Left renal pelvis (tissue), 4 donors: ENCODE data around the gene MLF2. TPM values are rescaled to one million over a fixed set of nuclear protein-coding genes. Genes with fewer than 3 reads are reported as not detected.

ENCODE experiments used
- DNase-seq, 4 donors: peaks; one replicate each; pipeline ENCODE4 v3.0.0-alpha.2; 2013; ENCODE audit warnings: low read depth in 4 of 4, low spot score in 3 of 4
- polyA plus RNA-seq, 4 donors: library from polyadenylated mRNA; unstranded; fragments of 120-200 nt; gene quantifications; one replicate each; pipeline ENCODE4 v1.2.1, GENCODE V29; 2013; ENCODE audit not compliant: insufficient read length in 4 of 4

MLF2 gene
- polyA plus RNA-seq, 4 donors: 156 to 226 (median 194) TPM

DNA sequence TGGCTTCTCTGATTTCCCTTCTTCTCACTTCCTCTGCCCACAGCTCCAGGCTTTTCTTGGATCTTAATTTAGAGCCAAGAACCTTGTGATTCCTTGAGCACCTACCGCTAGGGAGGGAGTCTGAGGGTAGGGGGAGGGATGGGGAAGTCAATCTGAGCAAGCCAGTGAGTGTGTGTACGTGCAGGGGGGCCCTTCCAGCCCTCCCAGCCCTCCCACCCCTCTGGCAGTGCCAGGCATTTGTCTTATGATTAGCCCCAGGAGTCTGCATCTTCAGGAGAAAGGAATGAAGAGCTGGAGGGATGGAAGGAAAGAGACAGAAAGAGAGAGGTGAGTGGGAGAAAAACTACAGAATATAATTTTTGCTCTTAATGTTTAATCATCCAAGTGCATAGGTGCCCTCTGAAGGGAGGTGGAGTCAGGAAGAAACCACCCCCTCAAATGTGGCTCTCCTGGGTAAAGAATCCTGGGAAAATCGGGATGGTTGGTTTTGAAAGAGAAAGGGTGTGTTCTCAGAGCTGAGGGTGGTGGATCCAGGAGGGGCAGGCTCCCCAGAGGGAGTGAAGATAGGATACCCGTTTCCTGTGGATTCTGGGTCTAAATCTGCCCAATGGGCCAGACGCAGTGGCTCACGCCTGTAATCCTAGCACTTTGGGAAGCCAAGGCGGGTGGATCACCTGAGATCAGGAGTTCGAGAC, 54.4 kb downstream of the MLF2 start:
- DNase-seq: no peak

Other genes with a start within 250 kb of the MLF2 start
- gene GAPDH, start 218.6 kb downstream of the MLF2 start, polyA plus RNA-seq: 1,000 to 10,000 TPM; 1,094 to 2,101 (median 1,851) TPM
- gene IFFO1, start 197.1 kb downstream of the MLF2 start, polyA plus RNA-seq: 10 to 100 TPM; 11.8 to 23.9 (median 17.7) TPM
- 10 to 100 TPM; 19.7 to 36.1 (median 26.3) TPM for gene NOP2, start 184.8 kb downstream of the MLF2 start, polyA plus RNA-seq
- gene CHD4, start 145.8 kb downstream of the MLF2 start, polyA plus RNA-seq: 100 to 1,000 TPM; 176 to 296 (median 281) TPM
- 1 to 10 TPM; 1.1 to 2.2 (median 1.4) TPM for gene LPAR5, start 117.2 kb downstream of the MLF2 start, polyA plus RNA-seq
- 1 to 10 TPM; 3.1 to 6.8 (median 3.9) TPM for gene ACRBP, start 105.7 kb downstream of the MLF2 start, polyA plus RNA-seq
- gene ING4, start 90.0 kb downstream of the MLF2 start, polyA plus RNA-seq: 100 to 1,000 TPM in 3 of 4 donors, 10 to 100 TPM in 1; 96.8 to 126 (median 114) TPM
- 10 to 100 TPM; 75.0 to 94.3 (median 87.7) TPM for gene ZNF384, start 63.8 kb downstream of the MLF2 start, polyA plus RNA-seq
- 10 to 100 TPM; 10.4 to 16.3 (median 14.3) TPM for gene PIANP, start 52.3 kb downstream of the MLF2 start, polyA plus RNA-seq
- 10 to 100 TPM; 57.7 to 68.9 (median 66.8) TPM for gene COPS7A, start 29.1 kb downstream of the MLF2 start, polyA plus RNA-seq
- 100 to 1,000 TPM; 503 to 684 (median 585) TPM for gene PTMS, start 13.2 kb upstream of the MLF2 start, polyA plus RNA-seq
- gene LAG3, start 19.4 kb upstream of the MLF2 start, polyA plus RNA-seq: 1 to 10 TPM in 2 of 4 donors, under 1 TPM in 2; 0.89 to 6.2 (median 2.1) TPM
- gene CD4, start 36.4 kb upstream of the MLF2 start, polyA plus RNA-seq: 10 to 100 TPM; 18.7 to 31.0 (median 26.5) TPM
- 10 to 100 TPM; 26.1 to 31.5 (median 29.5) TPM for gene GPR162, start 68.7 kb upstream of the MLF2 start, polyA plus RNA-seq
- gene P3H3, start 75.3 kb upstream of the MLF2 start, polyA plus RNA-seq: 10 to 100 TPM; 27.5 to 80.9 (median 33.6) TPM
- 10 to 100 TPM in 1 of 4 donors, 1 to 10 TPM in 3; 4.4 to 14.0 (median 6.8) TPM for gene GNB3, start 87.8 kb upstream of the MLF2 start, polyA plus RNA-seq
- 10 to 100 TPM; 26.1 to 31.9 (median 27.9) TPM for gene CDCA3, start 98.1 kb upstream of the MLF2 start, polyA plus RNA-seq
- 10 to 100 TPM; 47.3 to 64.0 (median 61.0) TPM for gene USP5, start 99.0 kb upstream of the MLF2 start, polyA plus RNA-seq
- 100 to 1,000 TPM; 328 to 571 (median 548) TPM for gene TPI1, start 114.4 kb upstream of the MLF2 start, polyA plus RNA-seq
- gene SPSB2, start 120.2 kb upstream of the MLF2 start, polyA plus RNA-seq: 10 to 100 TPM in 1 of 4 donors, 1 to 10 TPM in 3; 5.4 to 19.8 (median 7.3) TPM
- 10 to 100 TPM in 3 of 4 donors, 1 to 10 TPM in 1; 8.6 to 19.2 (median 16.7) TPM for gene LRRC23, start 151.7 kb upstream of the MLF2 start, polyA plus RNA-seq
- 10 to 100 TPM; 10.5 to 16.4 (median 14.2) TPM for gene ENO2, start 161.4 kb upstream of the MLF2 start, polyA plus RNA-seq
- gene ATN1, start 174.8 kb upstream of the MLF2 start, polyA plus RNA-seq: 100 to 1,000 TPM in 3 of 4 donors, 10 to 100 TPM in 1; 97.0 to 158 (median 125) TPM
- not detected for gene RNU7-1, start 190.7 kb upstream of the MLF2 start, polyA plus RNA-seq
- gene C12orf57, start 190.9 kb upstream of the MLF2 start, polyA plus RNA-seq: 100 to 1,000 TPM; 130 to 222 (median 167) TPM
- gene PTPN6, start 198.2 kb upstream of the MLF2 start, polyA plus RNA-seq: 10 to 100 TPM; 10.3 to 26.7 (median 18.8) TPM
- 100 to 1,000 TPM; 213 to 266 (median 248) TPM for gene PHB2, start 217.5 kb upstream of the MLF2 start, polyA plus RNA-seq
- gene EMG1, start 217.8 kb upstream of the MLF2 start, polyA plus RNA-seq: 10 to 100 TPM; 40.3 to 49.6 (median 44.2) TPM